ENCODE data around the gene MMADHC.

DNA sequence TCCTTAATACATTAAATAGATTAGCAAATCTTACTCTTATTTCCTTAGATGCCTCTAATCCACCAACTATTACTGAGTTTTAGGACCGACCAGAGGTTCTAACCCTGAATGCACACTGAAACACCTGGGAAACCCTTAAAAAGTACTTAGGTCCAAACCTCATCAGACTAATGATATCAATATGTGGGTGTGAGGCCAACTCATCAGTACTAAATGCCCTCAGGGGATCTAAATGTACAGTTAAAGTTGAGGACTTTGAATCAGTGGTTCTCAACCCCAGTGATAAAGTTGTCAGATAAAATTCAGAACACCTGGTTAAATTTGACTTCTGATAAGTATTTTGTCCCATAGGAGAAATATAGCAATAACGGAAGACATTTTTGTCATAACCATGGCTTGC lies 20.9 kb downstream of the MMADHC start:
- TF ChIP-seq, protein P1, sequence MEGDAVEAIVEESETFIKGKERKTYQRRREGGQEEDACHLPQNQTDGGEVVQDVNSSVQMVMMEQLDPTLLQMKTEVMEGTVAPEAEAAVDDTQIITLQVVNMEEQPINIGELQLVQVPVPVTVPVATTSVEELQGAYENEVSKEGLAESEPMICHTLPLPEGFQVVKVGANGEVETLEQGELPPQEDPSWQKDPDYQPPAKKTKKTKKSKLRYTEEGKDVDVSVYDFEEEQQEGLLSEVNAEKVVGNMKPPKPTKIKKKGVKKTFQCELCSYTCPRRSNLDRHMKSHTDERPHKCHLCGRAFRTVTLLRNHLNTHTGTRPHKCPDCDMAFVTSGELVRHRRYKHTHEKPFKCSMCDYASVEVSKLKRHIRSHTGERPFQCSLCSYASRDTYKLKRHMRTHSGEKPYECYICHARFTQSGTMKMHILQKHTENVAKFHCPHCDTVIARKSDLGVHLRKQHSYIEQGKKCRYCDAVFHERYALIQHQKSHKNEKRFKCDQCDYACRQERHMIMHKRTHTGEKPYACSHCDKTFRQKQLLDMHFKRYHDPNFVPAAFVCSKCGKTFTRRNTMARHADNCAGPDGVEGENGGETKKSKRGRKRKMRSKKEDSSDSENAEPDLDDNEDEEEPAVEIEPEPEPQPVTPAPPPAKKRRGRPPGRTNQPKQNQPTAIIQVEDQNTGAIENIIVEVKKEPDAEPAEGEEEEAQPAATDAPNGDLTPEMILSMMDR (IDR thresholded peaks at IDR 0.05), result no peak
- TF ChIP-seq EZH2 (IDR thresholded peaks at IDR 0.05; ENCODE audit: borderline replicate concordance, insufficient read depth, low read depth, low read length, poor library complexity, severe bottlenecking), result no peak

All from B cell (primary cell).